Astrocyte (in vitro differentiated cells and primary cell): ENCODE data around the gene TENT5C. TPM values are rescaled to one million over a fixed set of nuclear protein-coding genes. Genes with fewer than 3 reads are reported as not detected.

Experiments
- DNase-seq: peaks from one replicate; pipeline ENCODE4 v3.0.0-alpha.2; 2010; ENCODE audit warnings: low read depth
- FAIRE-seq: peaks from 2 replicates; lab custom pipeline; 2011; peaks lifted over from hg19 to GRCh38; lab: Jason Lieb, UNC
- H2AFZ ChIP-seq: 2 replicates; pipeline ENCODE4 v1.6.0; 2012; ENCODE audit warnings: low read depth, low read length, inconsistent platforms
- H3K27ac ChIP-seq: 2 replicates; pipeline ENCODE4 v1.5.1; 2011; ENCODE audit warnings: low read depth, low read length, inconsistent platforms
- H3K27me3 ChIP-seq: 2 replicates; pipeline ENCODE4 v1.6.0; 2011; ENCODE audit warnings: low read length, inconsistent platforms; ENCODE audit not compliant: insufficient read depth
- H3K36me3 ChIP-seq: 2 replicates; pipeline ENCODE4 v1.5.1; 2011; ENCODE audit warnings: low read length, inconsistent platforms; ENCODE audit not compliant: insufficient read depth
- H3K4me1 ChIP-seq: 2 replicates; pipeline ENCODE4 v1.5.1; 2011; ENCODE audit warnings: low read length, inconsistent platforms; ENCODE audit not compliant: insufficient read depth
- H3K4me2 ChIP-seq: 2 replicates; pipeline ENCODE4 v1.6.0; 2012; ENCODE audit warnings: low read length, inconsistent platforms
- H3K4me3 ChIP-seq: 2 replicates; pipeline ENCODE4 v1.5.1; 2011; ENCODE audit warnings: low read depth, mild to moderate bottlenecking, low read length, inconsistent platforms; ENCODE audit not compliant: insufficient read depth
- H3K79me2 ChIP-seq: 2 replicates; pipeline ENCODE4 v1.6.0; 2012; ENCODE audit warnings: mild to moderate bottlenecking, low read length, inconsistent platforms; ENCODE audit not compliant: insufficient read depth
- H3K9ac ChIP-seq: 2 replicates; pipeline ENCODE4 v1.6.0; 2012; ENCODE audit warnings: mild to moderate bottlenecking, low read length, inconsistent platforms
- H3K9me3 ChIP-seq: 2 replicates; pipeline ENCODE4 v1.5.1; 2012; ENCODE audit warnings: low read depth, mild to moderate bottlenecking, low read length, inconsistent platforms; ENCODE audit not compliant: insufficient read depth
- H4K20me1 ChIP-seq: 2 replicates; pipeline ENCODE4 v1.6.0; 2012; ENCODE audit warnings: low read length, inconsistent platforms; ENCODE audit not compliant: insufficient read depth
- H3K27ac Mint-ChIP-seq: one replicate; pipeline ENCODE4 v1.8.0; 2021; ENCODE audit warnings: mild to moderate bottlenecking, mixed read lengths; ENCODE audit not compliant: unreplicated experiment
- H3K27me3 Mint-ChIP-seq: one replicate; pipeline ENCODE4 v1.8.0; 2021; ENCODE audit warnings: low read depth, mixed read lengths; ENCODE audit not compliant: unreplicated experiment
- H3K36me3 Mint-ChIP-seq: one replicate; pipeline ENCODE4 v1.8.0; 2021; ENCODE audit warnings: low read depth, mixed read lengths; ENCODE audit not compliant: unreplicated experiment
- H3K4me1 Mint-ChIP-seq: one replicate; pipeline ENCODE4 v1.8.0; 2021; ENCODE audit warnings: low read depth, mixed read lengths; ENCODE audit not compliant: unreplicated experiment
- H3K4me3 Mint-ChIP-seq: one replicate; pipeline ENCODE4 v1.8.0; 2021; ENCODE audit warnings: mild to moderate bottlenecking, moderate library complexity, mixed read lengths; ENCODE audit not compliant: unreplicated experiment
- H3K9me3 Mint-ChIP-seq: one replicate; pipeline ENCODE4 v1.8.0; 2021; ENCODE audit warnings: mild to moderate bottlenecking, mixed read lengths; ENCODE audit not compliant: unreplicated experiment
- CTCF ChIP-seq: IDR thresholded peaks from 2 replicates; pipeline ENCODE4 v1.5.1; 2011; ENCODE audit warnings: low read depth, mild to moderate bottlenecking, inconsistent platforms, low read length, moderate library complexity; ENCODE audit not compliant: insufficient read depth
- EZH2 ChIP-seq: IDR thresholded peaks from 2 replicates; pipeline ENCODE4 v1.6.1; 2012; ENCODE audit warnings: mild to moderate bottlenecking, low read length, inconsistent platforms; ENCODE audit not compliant: insufficient read depth
- total RNA-seq: library from RNA; stranded (reverse); gene quantifications from 2 replicates; pipeline ENCODE4 v1.2.1, GENCODE V29; 2021

TENT5C gene
- total RNA-seq, 1 donor from 2014 or later = 0.77 TPM

GRCh38 chr1:117573386-117574023, 32.3 kb upstream of the TENT5C start:
- FAIRE-seq (no peak), DNase-seq (no peak)
- TF ChIP-seq CTCF (no peak), EZH2 (no peak)
- Histone ChIP-seq H3K27me3 (no peaks in the 10 kb centered on the region), H4K20me1 (no peaks in the 10 kb centered on the region), H2AFZ (no peak overlapping the region), H3K79me2 (no peaks in the 10 kb centered on the region), H3K27ac (no peak overlapping the region), H3K9me3 (no peaks in the 10 kb centered on the region), H3K4me3 (no peak overlapping the region), H3K4me1 (no peaks in the 10 kb centered on the region), H3K36me3 (no peaks in the 10 kb centered on the region), H3K9ac (no peak overlapping the region), H3K4me2 (no peak overlapping the region)
- Mint-ChIP-seq H3K27me3 (peaks cover 9% of the 10 kb centered on the region), H3K36me3 (no peaks in the 10 kb centered on the region), H3K4me1 (no peaks in the 10 kb centered on the region), H3K27ac (no peak overlapping the region), H3K9me3 (no peaks in the 10 kb centered on the region), H3K4me3 (no peak overlapping the region)

- no peak overlapping the region for H3K27ac Mint-ChIP-seq
- FAIRE-seq (no peak), DNase-seq (no peak)
- Histone ChIP-seq H3K27ac (no peak overlapping the region), H3K4me3 (no peak overlapping the region), H3K27me3 (no peaks in the 10 kb centered on the region), H3K36me3 (no peaks in the 10 kb centered on the region), H3K4me2 (no peak overlapping the region), H2AFZ (no peak overlapping the region), H3K79me2 (no peaks in the 10 kb centered on the region), H3K9me3 (no peaks in the 10 kb centered on the region), H4K20me1 (no peaks in the 10 kb centered on the region), H3K9ac (no peak overlapping the region), H3K4me1 (no peaks in the 10 kb centered on the region)
- no peaks in the 10 kb centered on the region for H3K36me3 Mint-ChIP-seq
- no peaks in the 10 kb centered on the region for H3K4me1 Mint-ChIP-seq
- no peaks in the 10 kb centered on the region for H3K9me3 Mint-ChIP-seq
- H3K4me3 Mint-ChIP-seq = no peak overlapping the region
- no peak for TF ChIP-seq CTCF
- TF ChIP-seq EZH2 = no peak
- peaks cover 6% of the 10 kb centered on the region for H3K27me3 Mint-ChIP-seq
Measured at GRCh38 chr1:117574161-117574835, 31.6 kb upstream of the TENT5C start.
